Stimulated activated CD8-positive, alpha-beta memory T cell treated with anti-CD3 and anti-CD28 coated beads, Interleukin-15, amount 100 ng/mL, for 48 hours (primary cell): ENCODE results near the gene IFNA1.
"Not testable (repeated sequence)": the region's sequence is repeated elsewhere in the genome, so short reads cannot be mapped to it uniquely, and the experiment has no call there.

Experiments
- DNase-seq, 2 donors: peaks; one replicate each; pipeline ENCODE4 v3.0.0-alpha.2; 2020; ENCODE audit warnings: low read depth in 2 of 2

The IFNA1 gene

GRCh38 chr9:21440139-21440538 lies at the start of gene IFNA1:
Gene IFNA1 (plus strand): TSS chr9:21440439. CDS start chr9:21440508, 69 bp downstream.
- DNase-seq = no peak

DNA sequence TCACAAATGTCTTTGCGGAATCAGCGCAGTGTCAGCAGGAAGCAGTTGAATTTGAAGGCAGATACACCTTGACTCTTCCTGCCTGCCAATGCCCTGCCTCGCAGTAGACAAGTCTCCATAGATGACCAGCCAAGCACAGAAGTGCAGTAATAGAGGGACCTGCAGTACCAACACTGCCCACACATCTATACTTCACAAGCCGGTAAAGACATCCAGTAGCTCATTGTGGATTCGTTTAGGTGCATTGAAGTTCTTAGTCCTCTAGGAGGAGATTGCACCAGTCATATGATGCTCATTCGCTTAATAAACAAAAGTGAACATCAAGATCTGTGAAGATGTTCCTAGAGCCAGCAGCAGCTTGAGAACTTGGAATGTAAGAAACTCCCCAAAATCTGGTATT lies 48.0 kb upstream of the IFNA1 start:
- no peak for DNase-seq

GRCh38 chr9:21395778-21396717 lies 44.2 kb upstream of the IFNA1 start:
- peak; percentile 9 to 32 for DNase-seq

DNA sequence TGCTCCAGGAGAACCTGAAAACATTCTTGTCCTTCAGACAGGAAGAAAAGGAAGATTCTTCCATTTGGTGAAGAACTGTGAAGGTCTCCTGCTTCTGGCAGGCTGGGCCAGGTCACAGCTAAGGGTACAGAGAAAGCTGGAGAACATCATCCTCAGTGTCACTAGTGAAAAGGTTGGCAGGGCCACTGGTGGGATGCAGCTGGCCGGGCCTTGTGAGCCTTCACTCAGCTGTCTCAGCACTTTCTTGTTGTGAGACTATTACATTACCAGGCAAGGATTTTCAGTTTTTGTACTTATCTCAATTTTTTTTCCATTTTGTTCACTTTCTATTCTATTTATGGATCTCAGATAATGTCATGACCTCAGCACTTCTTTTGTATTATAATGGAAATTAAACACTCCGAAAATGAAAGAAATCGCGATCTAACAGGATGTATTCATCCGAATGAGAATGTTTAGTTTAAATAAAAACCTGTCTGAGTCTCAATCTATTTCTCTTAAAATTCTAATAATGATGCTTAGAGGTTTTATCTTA lies 41.2 kb upstream of the IFNA1 start:
- DNase-seq = no peak

GRCh38 chr9:21399956-21400355 lies 40.3 kb upstream of the IFNA1 start:
- DNase-seq = no peak

DNA sequence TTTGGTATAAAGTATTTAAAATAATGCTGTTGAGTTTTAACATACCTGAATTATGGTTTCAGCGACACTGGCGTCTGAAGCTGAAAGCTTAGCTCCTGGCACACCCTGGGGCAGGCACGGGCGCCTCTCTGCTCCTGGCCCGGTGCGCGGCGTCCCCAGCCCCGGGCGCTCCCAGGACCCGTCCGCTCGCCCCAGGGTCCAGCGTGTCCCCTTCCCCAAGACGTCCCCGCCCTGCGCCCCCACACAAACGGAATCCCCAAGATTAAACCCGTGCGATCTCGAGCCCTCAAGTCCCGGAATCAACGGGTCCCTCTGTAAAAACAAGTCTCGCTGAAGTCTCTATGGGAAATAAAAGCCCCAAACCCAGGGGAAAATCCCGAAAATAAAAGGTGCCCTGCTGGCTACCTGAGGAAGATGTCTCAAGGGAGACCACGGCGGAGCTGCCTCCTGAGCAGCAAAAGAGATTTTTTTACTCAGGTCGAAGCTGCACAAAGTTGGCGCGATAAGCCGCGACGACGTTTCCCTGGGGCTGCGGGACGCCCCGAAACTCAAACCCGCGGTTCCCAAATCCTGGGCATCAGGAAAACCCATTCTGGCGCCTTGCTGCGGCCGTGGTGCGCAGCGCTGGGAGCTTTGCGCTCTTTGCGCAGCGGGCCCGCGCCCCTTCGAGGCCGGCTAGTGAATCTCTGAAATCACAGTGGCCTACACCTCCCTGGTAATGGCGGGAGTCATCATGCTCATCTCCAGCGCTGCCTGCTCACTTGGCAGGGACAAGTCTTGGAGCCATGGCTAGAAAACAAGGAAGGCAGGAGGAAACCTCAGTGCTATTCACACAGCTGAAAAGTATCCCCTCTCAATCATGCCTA lies 37.6 kb upstream of the IFNA1 start:
- no peak for DNase-seq

DNA sequence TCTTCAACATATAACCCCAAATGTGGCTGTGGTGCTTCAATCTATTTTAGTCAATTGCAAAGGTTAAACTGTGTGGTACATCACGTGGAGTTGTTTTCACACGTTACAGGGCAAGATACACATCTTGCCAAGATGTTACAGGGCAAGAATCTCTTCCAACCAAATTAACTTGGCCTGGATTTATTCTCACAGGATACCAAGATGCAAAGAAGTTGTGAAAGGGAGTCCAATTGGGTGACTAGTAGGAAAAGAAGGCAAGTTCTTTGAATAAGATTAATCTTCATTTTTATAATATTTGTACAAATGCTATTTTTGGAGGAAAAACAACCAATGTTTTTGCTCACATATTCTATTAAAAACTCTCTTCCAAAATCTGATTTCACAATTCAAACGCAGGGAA lies 36.1 kb upstream of the IFNA1 start:
- no peak for DNase-seq

DNA sequence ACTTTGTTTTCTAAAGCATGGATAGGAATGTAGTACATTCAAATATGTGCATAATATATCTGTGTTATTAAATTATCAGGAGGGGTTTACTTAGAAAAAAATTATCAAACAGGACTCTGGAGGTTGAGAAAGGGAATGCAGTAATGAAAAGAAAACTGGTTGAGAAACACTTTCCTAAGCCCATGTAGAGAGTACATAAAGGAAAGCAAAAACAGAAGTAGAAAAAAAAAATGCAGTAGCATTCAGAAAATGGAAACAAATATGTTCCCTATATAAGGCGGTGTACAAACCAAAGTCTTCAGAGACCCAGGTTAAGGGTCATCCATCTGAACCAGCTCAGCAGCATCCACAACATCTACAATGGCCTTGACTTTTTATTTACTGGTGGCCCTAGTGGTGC lies 31.4 kb upstream of the IFNA1 start, which contains the start of gene IFNA8:
TSS of gene IFNA8 (plus strand) at position 301 of the 400 bp plus-strand sequence. CDS start at position 361, 60 bp downstream.
- DNase-seq = no peak

- DNase-seq = no peak
Measured at GRCh38 chr9:21412107-21412506, 28.1 kb upstream of the IFNA1 start.

GRCh38 chr9:21413151-21413550 lies 27.1 kb upstream of the IFNA1 start:
- no peak for DNase-seq

GRCh38 chr9:21413624-21414023 lies 26.6 kb upstream of the IFNA1 start:
- no peak for DNase-seq

GRCh38 chr9:21414220-21414940 lies 25.9 kb upstream of the IFNA1 start:
- DNase-seq = no peak

GRCh38 chr9:21415493-21416267 lies 24.6 kb upstream of the IFNA1 start:
- DNase-seq = no peak

GRCh38 chr9:21428235-21428634 lies 12.0 kb upstream of the IFNA1 start:
- DNase-seq = no peak

GRCh38 chr9:21429191-21429590 lies 11.0 kb upstream of the IFNA1 start:
- DNase-seq = no peak

GRCh38 chr9:21432672-21433425 lies 7.4 kb upstream of the IFNA1 start:
- DNase-seq = no peak

GRCh38 chr9:21434202-21435014 lies 5.8 kb upstream of the IFNA1 start:
- DNase-seq = no peak

GRCh38 chr9:21435015-21435383 lies 5.2 kb upstream of the IFNA1 start:
- DNase-seq = not testable (repeated sequence)
